IPS DF 4.7 (cell line): ENCODE data around the gene GSTM5.
"Not testable (repeated sequence)": the region's sequence is repeated elsewhere in the genome, so short reads cannot be mapped to it uniquely, and the experiment has no call there.

ENCODE experiments used
- DNase-seq: peaks from one replicate; pipeline ENCODE4 v3.0.0-alpha.2; 2013; ENCODE audit warnings: low spot score; ENCODE audit errors: extremely low read depth

Gene GSTM5

DNA sequence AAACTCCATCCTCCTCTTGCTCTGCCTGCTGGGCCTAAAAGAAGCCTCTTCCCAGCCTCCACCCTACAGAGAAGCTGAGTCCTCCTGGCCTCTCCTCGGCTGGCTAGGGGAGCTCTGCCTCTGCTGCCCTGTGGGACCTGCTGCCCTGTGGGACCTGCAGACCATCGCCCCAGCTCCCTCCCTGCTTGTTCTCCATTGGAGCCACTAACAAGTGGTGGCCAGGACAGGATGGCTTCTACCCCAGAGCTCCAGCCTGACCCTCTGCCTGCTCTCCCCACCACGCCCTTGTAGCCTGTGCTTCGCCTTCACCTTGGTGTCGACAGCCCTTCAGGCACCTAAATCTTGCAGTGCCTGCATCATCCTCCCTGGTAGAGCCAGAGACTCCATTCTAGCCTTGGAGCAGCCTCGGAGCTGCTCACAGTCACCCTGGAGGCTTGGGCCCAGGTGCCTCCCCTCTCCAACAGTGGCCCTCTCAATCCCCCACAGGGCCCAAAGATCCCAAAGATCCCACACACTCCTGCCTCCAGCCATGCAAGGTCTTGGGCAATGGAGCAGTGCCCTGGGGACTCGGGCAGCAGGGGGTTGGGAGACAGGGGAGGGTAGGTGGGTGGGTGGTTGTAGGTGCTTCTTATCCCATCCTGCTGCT is 48.7 kb downstream of the GSTM5 start:
- DNase-seq, result no peak

DNA sequence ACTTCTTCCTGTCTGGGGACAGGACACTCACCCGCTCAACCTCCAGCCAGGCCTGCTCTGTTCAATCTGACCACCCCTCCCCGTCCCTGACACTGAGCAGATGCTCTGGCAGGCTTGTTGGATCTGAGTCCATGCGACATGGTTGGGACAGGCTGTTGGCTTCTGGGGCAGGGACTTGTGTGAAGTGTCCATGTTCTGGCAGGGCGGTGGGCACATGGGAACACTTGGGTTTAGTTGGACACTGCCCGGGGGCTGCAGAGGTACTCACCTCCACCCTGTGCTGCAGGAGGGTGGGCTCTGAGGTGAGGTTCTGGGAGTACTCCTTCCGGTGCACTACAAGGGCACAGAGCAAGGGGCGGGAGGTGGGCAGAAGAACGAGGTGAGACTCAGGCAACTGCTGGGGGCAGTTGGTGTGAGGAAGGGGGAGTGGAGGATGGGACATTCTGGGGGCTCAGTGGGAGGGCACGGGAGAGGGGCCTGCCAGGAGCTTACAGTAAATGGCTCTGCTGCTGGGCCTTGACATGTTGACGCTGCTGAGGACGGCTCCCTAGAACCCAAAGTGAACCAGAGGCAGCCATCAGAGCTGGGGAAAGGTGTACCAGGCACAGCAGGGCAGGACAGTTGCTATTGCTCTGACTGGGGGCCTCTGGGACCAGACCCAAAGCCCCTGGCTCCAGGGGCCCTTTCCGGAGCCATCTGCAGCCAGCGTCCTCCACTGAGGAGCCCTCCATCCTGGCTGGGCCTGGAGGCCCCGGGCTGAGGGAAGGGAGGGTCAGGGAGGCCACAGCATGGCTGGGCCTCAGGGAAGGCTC is 49.4 kb downstream of the GSTM5 start:
- DNase-seq, result no peak

DNA sequence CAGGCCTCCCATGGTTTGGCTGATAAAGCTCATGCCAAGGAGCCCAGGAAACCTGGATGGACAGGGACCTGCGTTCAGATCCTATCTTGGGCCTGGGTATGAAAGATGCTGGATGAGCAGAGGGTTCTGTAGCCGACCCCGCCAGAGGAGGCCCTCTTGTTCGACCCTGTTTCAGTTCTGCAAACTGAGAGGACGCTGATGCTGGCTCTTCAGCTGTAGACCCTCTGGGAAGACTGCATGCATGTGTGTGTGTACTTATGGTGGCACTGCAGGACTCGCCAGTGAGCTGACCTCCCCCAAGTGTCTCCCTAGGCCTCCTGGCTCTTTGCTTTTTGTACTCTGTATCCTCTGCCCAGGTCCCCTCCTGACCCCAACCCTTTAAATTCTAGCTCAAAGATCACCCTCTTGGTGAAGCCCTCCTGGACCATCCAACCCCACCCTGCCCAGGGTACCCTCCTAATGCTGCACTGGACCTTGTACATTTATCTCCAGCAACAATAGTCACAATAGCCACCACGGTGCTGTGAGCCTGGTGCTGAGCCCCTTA is 50.1 kb downstream of the GSTM5 start:
- no peak for DNase-seq

DNA sequence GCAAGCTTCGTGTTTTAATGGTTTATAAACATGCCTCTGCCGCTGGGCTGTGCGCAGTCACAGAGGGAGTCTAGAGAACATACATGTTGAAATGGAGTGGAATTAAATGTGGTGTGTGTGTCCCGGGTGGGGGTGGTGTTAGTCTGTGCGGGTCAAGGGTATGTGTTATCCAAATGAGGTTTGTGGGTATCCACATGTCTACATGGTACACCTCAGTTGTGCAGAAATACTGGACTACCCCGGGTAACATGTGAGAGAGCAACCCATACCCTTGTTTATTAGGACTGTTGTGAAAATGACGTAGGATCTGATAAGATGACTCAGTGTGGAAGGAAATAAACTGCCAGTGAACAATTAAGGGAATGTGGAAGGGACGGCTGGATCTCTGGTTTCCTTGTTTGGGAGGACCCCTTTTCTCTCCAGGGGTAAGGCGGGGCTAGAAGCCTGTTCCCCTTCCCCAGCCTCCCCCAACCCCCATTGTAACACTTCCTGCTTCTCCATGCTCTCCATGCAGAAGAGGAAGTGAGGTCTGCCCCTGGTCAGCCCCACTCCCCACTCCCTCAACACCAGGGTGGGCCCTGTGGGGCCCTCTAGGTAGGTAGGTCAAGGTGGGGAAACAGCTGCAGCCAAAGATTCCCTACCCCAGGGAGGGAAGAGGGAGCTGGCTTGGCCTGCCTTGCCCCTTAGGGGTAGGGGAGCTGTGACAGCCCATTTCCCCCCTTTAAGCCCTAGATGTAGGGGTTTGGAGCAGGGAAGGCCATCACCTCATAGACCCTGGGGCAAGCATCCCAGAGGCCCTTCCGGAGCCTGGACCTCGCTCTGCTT is 51.0 kb downstream of the GSTM5 start:
- DNase-seq, result no peak

DNA sequence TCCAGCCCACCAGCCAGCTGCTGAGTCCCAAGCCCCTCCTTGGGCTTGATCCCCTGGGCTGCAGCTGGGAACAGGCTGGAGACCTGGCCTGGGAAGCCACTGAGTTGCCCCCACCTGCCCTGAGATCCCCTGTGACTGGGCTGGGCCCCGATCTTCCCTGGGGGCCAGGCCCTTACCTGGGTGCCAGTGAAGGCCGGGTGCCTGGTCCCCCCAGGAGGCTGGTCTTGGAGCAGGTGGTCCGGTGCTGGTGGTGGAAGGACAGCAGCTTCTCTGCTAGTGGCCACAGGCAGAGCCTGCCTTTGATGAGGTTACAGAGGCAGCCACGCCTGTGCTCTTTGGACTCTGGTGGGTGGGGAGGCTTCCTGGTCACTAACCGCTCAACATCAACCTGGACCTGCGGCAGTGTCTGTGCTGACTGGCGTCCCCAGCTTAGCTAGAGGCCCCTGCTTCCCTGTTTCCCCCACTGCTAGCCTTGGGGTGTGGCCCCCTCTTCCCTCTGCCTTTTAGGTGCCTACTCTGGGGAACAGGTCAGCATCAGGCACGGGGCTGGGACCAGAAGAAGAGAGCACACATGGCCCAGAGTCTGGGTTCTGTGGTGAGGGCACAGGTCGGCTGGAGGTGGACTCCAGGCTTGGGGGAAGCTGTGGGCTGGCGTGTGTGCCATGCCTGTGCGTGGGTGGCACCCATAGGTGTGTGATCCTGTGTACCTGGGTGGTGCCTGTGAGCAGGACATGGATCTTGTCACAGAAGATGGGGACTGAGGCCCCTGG is 51.8 kb downstream of the GSTM5 start, which contains the start of gene EPS8L3:
Gene EPS8L3, minus strand, starts transcription at position 278 of the 770 bp plus-strand sequence. CDS start 2,174 bp downstream, outside the sequence.
- DNase-seq, result no peak

GRCh38 chr1:109764561-109765482 is 52.8 kb downstream of the GSTM5 start:
- DNase-seq, result no peak

- DNase-seq, result no peak
These were observed 53.4 kb downstream of the GSTM5 start for GRCh38 chr1:109765483-109765815.

GRCh38 chr1:109765896-109766615 is 54.0 kb downstream of the GSTM5 start:
- DNase-seq, result no peak

DNA sequence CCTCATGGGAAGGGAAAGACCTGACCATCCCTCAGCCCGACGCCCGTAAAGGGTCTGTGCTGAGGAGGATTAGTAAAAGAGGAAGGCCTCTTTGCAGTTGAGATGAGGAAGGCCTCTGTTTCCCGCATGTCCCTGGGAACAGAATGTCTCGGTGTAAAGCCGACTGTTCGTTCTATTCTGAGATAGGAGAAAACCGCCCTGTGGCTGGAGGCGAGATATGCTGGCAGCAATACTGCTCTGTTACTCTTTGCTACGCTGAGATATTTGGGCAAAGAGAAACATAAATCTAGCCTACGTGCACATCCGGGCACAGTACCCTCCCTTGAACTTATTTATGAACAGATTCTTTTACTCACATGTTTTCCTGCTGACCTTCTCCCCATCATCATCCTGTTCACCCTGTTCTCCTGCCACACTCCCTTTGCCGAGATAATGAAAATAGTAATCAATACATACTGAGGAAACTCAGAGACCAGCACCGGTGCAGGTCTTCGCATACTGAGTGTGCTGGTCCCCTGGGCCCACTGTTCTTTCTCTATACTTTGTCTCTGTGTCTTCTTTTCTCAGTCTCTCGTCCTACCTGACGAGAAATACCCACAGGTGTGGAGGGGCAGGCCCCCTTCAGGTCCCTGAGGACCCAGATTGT is 55.1 kb downstream of the GSTM5 start:
- DNase-seq, result not testable (repeated sequence)
